ENCODE measurements around the gene POLA1. TPM values are rescaled to one million over a fixed set of nuclear protein-coding genes. Genes with fewer than 3 reads are reported as not detected.

POLA1 gene
- total and polyA plus RNA-seq, 2 of the 4 experiments (the other 2 are of a cell fraction), result 4.0 to 15.1 TPM

DNA sequence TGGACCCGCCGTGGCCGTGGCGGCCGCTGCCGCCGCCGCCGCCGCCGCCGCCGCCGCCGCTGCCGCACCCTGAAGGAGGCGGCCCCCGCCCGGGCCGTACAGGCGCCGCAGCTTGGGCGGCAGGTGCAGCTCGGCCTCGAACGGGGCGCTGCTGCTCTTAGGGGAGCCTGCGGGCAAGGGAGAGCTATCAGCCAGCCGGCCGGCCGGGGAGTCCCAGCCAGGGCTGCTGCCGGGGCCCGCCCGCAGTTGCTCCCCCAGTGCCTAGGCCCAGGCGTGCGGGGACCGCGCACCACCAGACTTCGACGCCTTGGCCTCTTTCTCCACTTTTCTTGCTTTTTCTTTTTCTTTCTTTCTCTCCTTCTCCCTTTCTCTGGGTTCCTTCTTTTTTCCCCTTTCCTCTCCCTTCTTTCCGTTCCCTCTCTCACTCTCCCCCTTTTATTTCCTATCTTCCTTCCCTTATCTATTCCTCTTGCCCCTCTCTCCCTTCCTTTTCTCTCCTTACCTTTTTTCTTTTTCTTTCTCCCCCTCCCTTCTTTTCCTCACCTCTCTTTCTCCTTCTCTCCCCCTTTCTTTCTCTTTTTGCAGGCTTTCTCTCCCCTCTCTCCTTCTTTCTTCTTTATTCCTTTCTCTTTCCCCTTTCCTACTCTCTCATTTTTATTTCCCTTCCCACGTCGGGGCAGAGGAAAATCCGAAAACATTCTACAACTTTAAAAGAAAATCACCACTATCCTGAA is 320.1 kb downstream of the POLA1 start:
- Histone ChIP-seq H2BK5ac (ENCODE audit: low read depth, low read length, poor library complexity, severe bottlenecking) (no peak overlapping the region), H3K18ac (ENCODE audit: low read depth, low read length) (no peak overlapping the region), H3K9me1 (ENCODE audit: insufficient read depth, low read length) (no peaks in the 10 kb centered on the region), H2AK9ac (replicated peaks; ENCODE audit: low read depth, low read length, poor library complexity) (no peak overlapping the region), H3K4me2 (ENCODE audit: low read depth, low read length) (no peak overlapping the region), H4K8ac (ENCODE audit: low read depth in 2 of 2, low read length in 2 of 2) (no peak overlapping the region), H3K27me3 (ENCODE audit: control insufficient read depth, insufficient read depth, low read length) (peaks cover 83% of the 10 kb centered on the region), H4K5ac (ENCODE audit: low read depth, low read length) (no peak overlapping the region), H3K4ac (ENCODE audit: low read depth, low read length) (no peak overlapping the region), H4K20me1 (ENCODE audit: insufficient read depth, low read length) (no peaks in the 10 kb centered on the region; the same call in 1 of the 2 replicates), H4K91ac (ENCODE audit: insufficient read depth, low read depth, low read length) (no peak overlapping the region), H3K9me3 (ENCODE audit: control insufficient read depth, insufficient read depth, low read length) (peaks cover 18% of the 10 kb centered on the region; the same call in 1 of the 2 replicates), H2AFZ (replicated peaks; ENCODE audit: low read length, poor library complexity) (no peak overlapping the region), H3K14ac (replicated peaks; ENCODE audit: low read depth, low read length) (no peak overlapping the region), H3K23ac (ENCODE audit: low read depth, low read length) (no peak overlapping the region), H3K56ac (ENCODE audit: extremely low read depth, insufficient read depth, low read length) (no peak overlapping the region), H3K9ac (ENCODE audit: low read depth, low read length) (no peak overlapping the region), H2BK120ac (ENCODE audit: low read depth, low read length) (no peak overlapping the region), H3K36me3 (ENCODE audit: control insufficient read depth, insufficient read depth, low read length) (no peaks in the 10 kb centered on the region), H2BK20ac (ENCODE audit: low read depth, low read length) (no peak overlapping the region), H2AK5ac (ENCODE audit: low read depth, low read length) (no peak overlapping the region), H3K79me1 (ENCODE audit: low read depth in 1 of 2, low read length in 2 of 2) (no peaks in the 10 kb centered on the region), H3K4me1 (ENCODE audit: control insufficient read depth, insufficient read depth, low read length) (no peaks in the 10 kb centered on the region; the same call in 1 of the 2 replicates), H3K27ac (ENCODE audit: insufficient read depth, low read length) (no peak overlapping the region), H3K4me3 (ENCODE audit: insufficient read depth, low read depth, low read length) (no peak overlapping the region), H2BK15ac (ENCODE audit: low read depth, low read length) (no peak overlapping the region)
- intact Hi-C loops (cut with micrococcal nuclease) (no loop called here), in situ Hi-C loops (cut with MboI; ENCODE audit: low sequenced_read_pairs) (no loop called here), dilution Hi-C loops (cut with HindIII; ENCODE audit: low sequenced_read_pairs, unreplicated experiment) (no loop called here)
- 40 to 86% methylated on average over 1 to 3 of the region's 44 CpGs for WGBS, 2 experiments (ENCODE audit: extremely low coverage in 2 of 2, insufficient read length in 1 of 2)
- ATAC-seq (ENCODE audit: low read depth) (no peak), DNase-seq (no peak)
- TF ChIP-seq MXI1 (IDR thresholded peaks at IDR 0.05; ENCODE audit: borderline replicate concordance, low read depth, low read length), result no peak
- no peak for TF ChIP-seq FOS (IDR thresholded peaks at IDR 0.05; ENCODE audit: low read depth, low read length)
- TF ChIP-seq RAD21 (IDR thresholded peaks at IDR 0.05; ENCODE audit: low read length), result no peak
- TF ChIP-seq MAFK (IDR thresholded peaks at IDR 0.05; ENCODE audit: low read depth, low read length), result no peak
- TF ChIP-seq CEBPB (IDR thresholded peaks at IDR 0.05; ENCODE audit: low read depth, low read length), result no peak
- no peak for TF ChIP-seq NFE2L2 (IDR thresholded peaks at IDR 0.05; ENCODE audit: low read depth, low read length)
- TF ChIP-seq, protein P1, sequence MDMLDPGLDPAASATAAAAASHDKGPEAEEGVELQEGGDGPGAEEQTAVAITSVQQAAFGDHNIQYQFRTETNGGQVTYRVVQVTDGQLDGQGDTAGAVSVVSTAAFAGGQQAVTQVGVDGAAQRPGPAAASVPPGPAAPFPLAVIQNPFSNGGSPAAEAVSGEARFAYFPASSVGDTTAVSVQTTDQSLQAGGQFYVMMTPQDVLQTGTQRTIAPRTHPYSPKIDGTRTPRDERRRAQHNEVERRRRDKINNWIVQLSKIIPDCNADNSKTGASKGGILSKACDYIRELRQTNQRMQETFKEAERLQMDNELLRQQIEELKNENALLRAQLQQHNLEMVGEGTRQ (IDR thresholded peaks at IDR 0.05; ENCODE audit: low read depth, low read length), result no peak
- no peak for TF ChIP-seq BHLHE40 (IDR thresholded peaks at IDR 0.05; ENCODE audit: low read depth, low read length)
- TF ChIP-seq, protein P2, sequence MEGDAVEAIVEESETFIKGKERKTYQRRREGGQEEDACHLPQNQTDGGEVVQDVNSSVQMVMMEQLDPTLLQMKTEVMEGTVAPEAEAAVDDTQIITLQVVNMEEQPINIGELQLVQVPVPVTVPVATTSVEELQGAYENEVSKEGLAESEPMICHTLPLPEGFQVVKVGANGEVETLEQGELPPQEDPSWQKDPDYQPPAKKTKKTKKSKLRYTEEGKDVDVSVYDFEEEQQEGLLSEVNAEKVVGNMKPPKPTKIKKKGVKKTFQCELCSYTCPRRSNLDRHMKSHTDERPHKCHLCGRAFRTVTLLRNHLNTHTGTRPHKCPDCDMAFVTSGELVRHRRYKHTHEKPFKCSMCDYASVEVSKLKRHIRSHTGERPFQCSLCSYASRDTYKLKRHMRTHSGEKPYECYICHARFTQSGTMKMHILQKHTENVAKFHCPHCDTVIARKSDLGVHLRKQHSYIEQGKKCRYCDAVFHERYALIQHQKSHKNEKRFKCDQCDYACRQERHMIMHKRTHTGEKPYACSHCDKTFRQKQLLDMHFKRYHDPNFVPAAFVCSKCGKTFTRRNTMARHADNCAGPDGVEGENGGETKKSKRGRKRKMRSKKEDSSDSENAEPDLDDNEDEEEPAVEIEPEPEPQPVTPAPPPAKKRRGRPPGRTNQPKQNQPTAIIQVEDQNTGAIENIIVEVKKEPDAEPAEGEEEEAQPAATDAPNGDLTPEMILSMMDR (conservative IDR thresholded peaks at IDR 0.05; ENCODE audit: low read depth, low read length), result no peak
- TF ChIP-seq, protein P3, sequence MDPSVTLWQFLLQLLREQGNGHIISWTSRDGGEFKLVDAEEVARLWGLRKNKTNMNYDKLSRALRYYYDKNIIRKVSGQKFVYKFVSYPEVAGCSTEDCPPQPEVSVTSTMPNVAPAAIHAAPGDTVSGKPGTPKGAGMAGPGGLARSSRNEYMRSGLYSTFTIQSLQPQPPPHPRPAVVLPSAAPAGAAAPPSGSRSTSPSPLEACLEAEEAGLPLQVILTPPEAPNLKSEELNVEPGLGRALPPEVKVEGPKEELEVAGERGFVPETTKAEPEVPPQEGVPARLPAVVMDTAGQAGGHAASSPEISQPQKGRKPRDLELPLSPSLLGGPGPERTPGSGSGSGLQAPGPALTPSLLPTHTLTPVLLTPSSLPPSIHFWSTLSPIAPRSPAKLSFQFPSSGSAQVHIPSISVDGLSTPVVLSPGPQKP (IDR thresholded peaks at IDR 0.05; ENCODE audit: borderline replicate concordance, low read depth, low read length), result no peak
- TF ChIP-seq RFX5 (IDR thresholded peaks at IDR 0.05; ENCODE audit: low read depth, low read length), result no peak
- no peak for TF ChIP-seq RCOR1 (IDR thresholded peaks at IDR 0.05; ENCODE audit: insufficient replicate concordance, low read length)
- TF ChIP-seq POLR2A (IDR thresholded peaks at IDR 0.05; ENCODE audit: low read depth, low read length), result no peak
- no peak for TF ChIP-seq MAZ (IDR thresholded peaks at IDR 0.05; ENCODE audit: borderline replicate concordance, low read depth, low read length)
- no peak for TF ChIP-seq SMC3 (IDR thresholded peaks at IDR 0.05; ENCODE audit: low read depth, low read length)
- TF ChIP-seq CHD1 (IDR thresholded peaks at IDR 0.05; ENCODE audit: low read depth, low read length), result no peak
- no TSS peak for BruUV-seq (replicated peaks)
- CTCF ChIA-PET, result no interaction called here
- POLR2A ChIA-PET (ENCODE audit: unreplicated experiment), result no interaction called here

Data from IMR-90 (cell line).